Neural progenitor cell (in vitro differentiated cells): ENCODE measurements around the gene BACE2. TPM values are rescaled to one million over a fixed set of nuclear protein-coding genes. Genes with fewer than 3 reads are reported as not detected.

ENCODE experiments used
- DNase-seq: peaks from one replicate; pipeline ENCODE4 v3.0.0-alpha.2; 2016; ENCODE audit warnings: low spot score
- H2AFZ ChIP-seq: fragments of 200-600 bp; sonication (generic); replicated peaks from 2 replicates; pipeline ENCODE4 v1.6.1; 2016; ENCODE audit warnings: antibody characterized with exemption
- H3F3A ChIP-seq: fragments of 200-600 bp; sonication (generic); 2 replicates; pipeline ENCODE4 v1.6.1; 2016; ENCODE audit warnings: antibody characterized with exemption, low read depth
- H3K27ac ChIP-seq: fragments of 200-600 bp; sonication (generic); 2 replicates; pipeline ENCODE4 v1.5.1; 2016; ENCODE audit warnings: mild to moderate bottlenecking
- H3K27me3 ChIP-seq: fragments of 200-600 bp; sonication (generic); 2 replicates; pipeline ENCODE4 v1.6.1; 2016; ENCODE audit warnings: mild to moderate bottlenecking, moderate library complexity
- H3K36me3 ChIP-seq: fragments of 200-600 bp; sonication (generic); 2 replicates; pipeline ENCODE4 v1.5.1; 2016
- H3K4me1 ChIP-seq: fragments of 200-600 bp; sonication (generic); 2 replicates; pipeline ENCODE4 v1.6.1; 2016; ENCODE audit warnings: mixed run types
- H3K4me2 ChIP-seq: fragments of 200-600 bp; sonication (generic); 2 replicates; pipeline ENCODE4 v1.6.1; 2016
- H3K4me3 ChIP-seq: fragments of 200-600 bp; sonication (generic); 2 replicates; pipeline ENCODE4 v1.5.1; 2016
- H3K79me2 ChIP-seq: fragments of 200-600 bp; sonication (generic); 2 replicates; pipeline ENCODE4 v1.6.1; 2016; ENCODE audit warnings: low read depth
- H3K9ac ChIP-seq: fragments of 200-600 bp; sonication (generic); 2 replicates; pipeline ENCODE4 v1.6.1; 2016
- H3K9me3 ChIP-seq: fragments of 200-600 bp; sonication (generic); 2 replicates; pipeline ENCODE4 v1.5.1; 2016; ENCODE audit warnings: low read depth
- H4K20me1 ChIP-seq: fragments of 200-600 bp; sonication (generic); 2 replicates; pipeline ENCODE4 v1.6.1; 2016; ENCODE audit warnings: low read depth
- H3K27ac Mint-ChIP-seq: 3 replicates; pipeline ENCODE4 v1.8.0; 2021; ENCODE audit warnings: mixed read lengths
- H3K27me3 Mint-ChIP-seq: 2 replicates; pipeline ENCODE4 v1.8.0; 2022; ENCODE audit warnings: low read depth, mild to moderate bottlenecking, inconsistent platforms, moderate library complexity, mixed read lengths; ENCODE audit not compliant: insufficient read depth
- H3K36me3 Mint-ChIP-seq: 3 replicates; pipeline ENCODE4 v1.8.0; 2021; ENCODE audit warnings: mixed read lengths
- H3K4me1 Mint-ChIP-seq: 3 replicates; pipeline ENCODE4 v1.8.0; 2021; ENCODE audit warnings: mixed read lengths
- H3K4me3 Mint-ChIP-seq: 3 replicates; pipeline ENCODE4 v1.8.0; 2021; ENCODE audit warnings: mild to moderate bottlenecking, moderate library complexity, mixed read lengths
- H3K9me3 Mint-ChIP-seq: 3 replicates; pipeline ENCODE4 v1.8.0; 2020; ENCODE audit warnings: mixed read lengths
- CTCF ChIP-seq: fragments of 200-600 bp; sonication (generic); IDR thresholded peaks from 2 replicates; pipeline ENCODE4 v1.5.1; 2017; ENCODE audit warnings: antibody characterized with exemption, mild to moderate bottlenecking
- EZH2 ChIP-seq: fragments of 200-600 bp; sonication (generic); IDR thresholded peaks from 2 replicates; pipeline ENCODE4 v1.6.1; 2017; ENCODE audit warnings: antibody characterized with exemption, mild to moderate bottlenecking, moderate library complexity
- EZH2phosphoT487 ChIP-seq: fragments of 200-600 bp; sonication (generic); IDR thresholded peaks from 2 replicates; pipeline ENCODE4 v1.6.1; 2017; ENCODE audit warnings: antibody characterized with exemption
- microRNA-seq: library from miRNA; unstranded; fragments of <30 nt; microRNA quantifications from one replicate; pipeline ENCODE4, GENCODE V29; 2016
- small RNA-seq: library from RNA; depleted of rRNA; stranded (forward); fragments of <200 nt; gene quantifications from one replicate; pipeline ENCODE3, GENCODE V24; 2015
- total RNA-seq: library from RNA; depleted of rRNA; stranded (reverse); fragments of >200 nt; gene quantifications from 2 replicates; pipeline ENCODE4 v1.2.3, GENCODE V29; 2015; ENCODE audit warnings: low replicate concordance

Gene BACE2
- total RNA-seq, 1 donor from 2014 or later: 0.15 TPM

GRCh38 chr21:41327753-41328152, 159.8 kb downstream of the BACE2 start:
- no peaks in the 10 kb centered on the region for H4K20me1 ChIP-seq

GRCh38 chr21:41328660-41329607, 161.0 kb downstream of the BACE2 start:
- Histone ChIP-seq H3K36me3 (no peaks in the 10 kb centered on the region), H3K4me1 (no peaks in the 10 kb centered on the region), H2AFZ (no peak overlapping the region), H3K27ac (no peak overlapping the region), H3K27me3 (no peaks in the 10 kb centered on the region), H3K4me3 (no peak overlapping the region), H3K9me3 (no peaks in the 10 kb centered on the region), H4K20me1 (no peaks in the 10 kb centered on the region), H3K79me2 (no peaks in the 10 kb centered on the region), H3F3A (no peaks in the 10 kb centered on the region), H3K9ac (no peak overlapping the region), H3K4me2 (no peak overlapping the region)
- H3K4me1 Mint-ChIP-seq: no peaks in the 10 kb centered on the region
- DNase-seq: no peak
- H3K36me3 Mint-ChIP-seq: no peaks in the 10 kb centered on the region
- H3K4me3 Mint-ChIP-seq: no peak overlapping the region
- TF ChIP-seq CTCF: no peak
- TF ChIP-seq EZH2phosphoT487: no peak
- no peak for TF ChIP-seq EZH2
- H3K27me3 Mint-ChIP-seq: no peaks in the 10 kb centered on the region
- peaks cover 3% of the 10 kb centered on the region for H3K9me3 Mint-ChIP-seq
- no peak overlapping the region for H3K27ac Mint-ChIP-seq

More at GRCh38 chr21:41327753-41328152, 159.8 kb downstream of the BACE2 start:
- Histone ChIP-seq H3K27me3 (no peaks in the 10 kb centered on the region), H2AFZ (no peak overlapping the region), H3K79me2 (no peaks in the 10 kb centered on the region), H3K9ac (no peak overlapping the region), H3K36me3 (no peaks in the 10 kb centered on the region), H3K4me3 (no peak overlapping the region), H3K4me1 (no peaks in the 10 kb centered on the region), H3F3A (no peaks in the 10 kb centered on the region), H3K27ac (no peak overlapping the region), H3K9me3 (no peaks in the 10 kb centered on the region), H3K4me2 (no peak overlapping the region)
- Mint-ChIP-seq H3K36me3 (no peaks in the 10 kb centered on the region), H3K27me3 (no peaks in the 10 kb centered on the region), H3K27ac (no peak overlapping the region), H3K4me1 (no peaks in the 10 kb centered on the region), H3K4me3 (no peak overlapping the region), H3K9me3 (peaks cover 2% of the 10 kb centered on the region)
- DNase-seq: no peak
- no peak for TF ChIP-seq EZH2phosphoT487
- TF ChIP-seq EZH2: no peak
- TF ChIP-seq CTCF: no peak

Small RNA genes within 50 kb of the gene (microRNA-seq; reads per million reads assigned to microRNA genes)
- not detected for gene MIR3197

Small RNA genes within 50 kb of the gene (small RNA-seq; reads per million reads assigned to genes)
- gene MIR3197: not detected

Other genes with a start within 250 kb of the BACE2 start
- not detected in 2 replicates for gene FAM3B, start 148.6 kb downstream of the BACE2 start, total RNA-seq
- gene MX2, start 193.9 kb downstream of the BACE2 start, total RNA-seq: 2.2 and 3.3 TPM in 2 replicates